Amygdala (tissue), 56 donors: ENCODE data around the gene OSGEPL1.
"Not testable (repeated sequence)": the region's sequence is repeated elsewhere in the genome, so short reads cannot be mapped to it uniquely, and the experiment has no call there.

Experiments used
- DNase-seq, 56 donors: peaks; one replicate each; lab custom pipeline; 2025; lab: John Stamatoyannopoulos, UW

OSGEPL1 gene

DNA sequence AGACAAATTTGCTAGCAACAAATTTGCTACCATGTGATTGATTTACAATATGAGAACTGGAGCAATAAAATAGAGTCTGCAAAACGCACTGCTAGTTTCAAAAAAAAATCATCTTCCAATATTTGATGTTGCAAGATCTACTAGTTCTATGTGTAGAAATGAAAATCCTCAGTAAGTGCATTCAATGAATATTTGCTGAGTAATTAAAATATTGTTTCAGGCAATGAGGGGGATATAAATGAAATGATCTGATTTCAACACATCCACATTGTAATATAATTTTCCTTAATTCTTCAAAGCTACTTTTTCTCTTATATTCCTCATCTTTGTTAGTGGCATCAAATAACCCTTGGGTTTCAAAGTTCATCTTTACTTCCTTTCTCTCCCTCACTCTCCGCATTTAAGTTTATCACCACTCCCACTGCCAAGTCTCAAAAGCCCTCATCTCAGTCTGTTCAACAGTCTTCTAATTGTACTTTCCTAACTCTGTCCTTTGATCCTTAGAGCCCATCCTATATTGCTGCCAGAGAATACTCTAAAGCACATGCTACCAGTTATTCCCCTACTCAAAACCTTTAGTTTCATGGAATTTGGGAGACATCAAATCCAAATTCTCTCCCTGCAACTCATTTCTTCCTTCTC, 6.2 kb downstream of the OSGEPL1 start:
- no peak for DNase-seq

DNA sequence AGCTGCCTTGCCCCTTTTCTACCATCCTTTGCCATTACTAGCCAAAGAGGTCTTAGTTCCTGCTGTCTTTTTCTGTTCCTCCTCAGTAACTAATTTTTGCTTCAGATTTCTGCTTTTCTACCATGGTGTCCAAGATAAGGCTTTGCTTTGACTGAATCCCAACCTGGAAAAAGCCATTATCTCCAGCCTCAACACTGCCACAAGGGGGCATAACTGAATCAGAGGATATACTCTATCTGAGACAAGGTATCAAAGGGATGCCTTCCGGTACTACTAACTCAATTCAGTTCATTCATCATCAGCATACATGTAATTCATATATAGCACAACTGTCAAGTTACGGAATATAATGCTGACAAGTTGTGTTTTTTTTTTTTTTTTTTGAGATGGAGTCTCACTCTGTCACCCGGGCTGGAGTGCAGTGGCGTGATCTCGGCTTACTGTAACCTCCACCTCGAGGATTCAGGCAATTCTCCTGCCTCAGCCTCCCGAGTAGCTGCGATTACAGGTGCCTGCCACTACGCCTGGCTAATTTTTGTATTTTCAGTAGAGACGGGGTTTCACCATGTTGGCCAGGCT, 11.4 kb downstream of the OSGEPL1 start:
- peak in 3 of 56 donors; percentile 0 to 18 (median 13) for DNase-seq

GRCh38 chr2:189729430-189729829, 33.2 kb downstream of the OSGEPL1 start:
- no peak for DNase-seq

GRCh38 chr2:189726849-189727248, 35.7 kb downstream of the OSGEPL1 start:
- DNase-seq = no peak

GRCh38 chr2:189726271-189726670, 36.3 kb downstream of the OSGEPL1 start:
- no peak for DNase-seq

GRCh38 chr2:189723192-189723591, 39.4 kb downstream of the OSGEPL1 start:
- DNase-seq = no peak

DNA sequence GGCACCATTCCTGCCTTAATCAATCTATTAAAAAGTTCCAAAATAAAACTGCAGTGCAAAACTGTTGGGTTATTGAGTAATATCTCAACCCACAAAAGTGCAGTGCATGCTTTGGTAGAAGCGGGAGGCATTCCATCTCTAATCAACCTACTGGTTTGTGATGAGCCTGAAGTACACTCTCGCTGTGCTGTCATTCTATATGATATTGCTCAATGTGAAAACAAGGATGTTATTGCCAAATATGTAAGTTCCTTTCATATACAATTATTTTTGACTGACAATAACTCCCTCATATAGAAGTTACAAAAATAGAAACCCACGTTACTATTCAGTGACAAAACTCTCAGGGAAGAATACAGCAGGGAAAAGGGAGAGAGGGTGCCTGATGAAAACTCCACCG, 43.0 kb downstream of the OSGEPL1 start:
- DNase-seq = no peak

- not testable (repeated sequence) for DNase-seq
Observed at GRCh38 chr2:189717593-189717992, 45.0 kb downstream of the OSGEPL1 start.

GRCh38 chr2:189709501-189710221, 52.9 kb downstream of the OSGEPL1 start:
- DNase-seq = no peak

GRCh38 chr2:189702071-189702470, 60.5 kb downstream of the OSGEPL1 start:
- DNase-seq = no peak

DNA sequence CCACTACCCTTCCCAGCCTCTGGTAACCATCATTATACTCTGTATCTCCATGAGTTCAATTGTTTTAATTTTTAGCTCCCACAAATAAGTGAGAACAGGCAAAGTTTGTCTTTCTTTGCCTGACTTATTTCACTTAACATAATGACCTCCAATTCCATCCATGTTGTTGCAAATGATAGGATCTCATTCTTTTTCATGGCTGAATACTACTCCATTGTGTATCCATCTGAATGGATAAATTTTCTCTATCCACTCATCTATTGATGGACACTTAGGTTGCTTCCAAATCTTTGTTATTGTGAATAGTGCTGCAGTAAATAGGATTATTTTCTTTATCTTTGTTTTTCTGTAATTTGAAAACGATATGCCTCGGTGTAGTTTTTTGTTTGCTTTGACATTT, 61.9 kb downstream of the OSGEPL1 start:
- no peak for DNase-seq

- peak in 3 of 56 donors; percentile 3 to 42 (median 5) for DNase-seq
Observed at GRCh38 chr2:189698020-189698887, 64.3 kb downstream of the OSGEPL1 start.
